Measurements from ENCODE around the gene RFTN1. TPM values are rescaled to one million over a fixed set of nuclear protein-coding genes. Genes with fewer than 3 reads are reported as not detected.

Gene RFTN1
- total and polyA plus RNA-seq, 2 donors from 2014 or later: 15.3 to 34.1 TPM

GRCh38 chr3:16520970-16521881 lies 7.7 kb upstream of the RFTN1 start:
- no peaks in the 10 kb centered on the region for H3K27me3 ChIP-seq (ENCODE audit: control insufficient read depth, insufficient read depth, low read length)
- no peak overlapping the region for H3K27ac ChIP-seq (ENCODE audit: low read depth in 2 of 2, low read length in 2 of 2)
- intact Hi-C loops (cut with DNase I): no loop called here
- H3K36me3 ChIP-seq (ENCODE audit: control insufficient read depth in 2 of 3, insufficient read depth in 3 of 3, low read length in 3 of 3): no peaks in the 10 kb centered on the region
- H3K9ac ChIP-seq (ENCODE audit: low read length in 3 of 3): no peak overlapping the region
- DNase-seq (peak in 1 of 5 donors; percentile 29), FAIRE-seq (no peak)
- H3K4me1 ChIP-seq (ENCODE audit: control insufficient read depth in 2 of 3, insufficient read depth in 2 of 3, low read depth in 1 of 3, low read length in 3 of 3): no peaks in the 10 kb centered on the region
- peaks cover 0 to 5% (median 0%) of the 10 kb centered on the region in 3 donors for H3K9me3 ChIP-seq (ENCODE audit: control insufficient read depth in 2 of 3, insufficient read depth in 1 of 3, low read length in 3 of 3)
- TF ChIP-seq CTCF (IDR thresholded peaks at IDR 0.05; ENCODE audit: borderline replicate concordance, extremely low read depth, insufficient read depth): no peak
- no peak overlapping the region for H3K4me3 ChIP-seq (ENCODE audit: low read length in 3 of 3)

- Histone ChIP-seq H3K9me3 (ENCODE audit: control insufficient read depth in 2 of 3, insufficient read depth in 1 of 3, low read length in 3 of 3) (peaks cover 0 to 5% (median 0%) of the 10 kb centered on the region in 3 donors), H3K27ac (ENCODE audit: low read depth in 2 of 2, low read length in 2 of 2) (no peak overlapping the region), H3K27me3 (ENCODE audit: control insufficient read depth, insufficient read depth, low read length) (no peaks in the 10 kb centered on the region), H3K4me3 (ENCODE audit: low read length in 3 of 3) (no peak overlapping the region), H3K9ac (ENCODE audit: low read length in 3 of 3) (no peak overlapping the region), H3K4me1 (ENCODE audit: control insufficient read depth in 2 of 3, insufficient read depth in 2 of 3, low read depth in 1 of 3, low read length in 3 of 3) (no peaks in the 10 kb centered on the region), H3K36me3 (ENCODE audit: control insufficient read depth in 2 of 3, insufficient read depth in 3 of 3, low read length in 3 of 3) (no peaks in the 10 kb centered on the region)
- FAIRE-seq: no peak
- no peak for TF ChIP-seq CTCF (IDR thresholded peaks at IDR 0.05; ENCODE audit: borderline replicate concordance, extremely low read depth, insufficient read depth)
- intact Hi-C loops (cut with DNase I): no loop called here
- no peak for DNase-seq
Observed at GRCh38 chr3:16520241-16520969, 6.9 kb upstream of the RFTN1 start.

- Histone ChIP-seq H3K27ac (ENCODE audit: low read depth in 2 of 2, low read length in 2 of 2) (no peak overlapping the region), H3K4me3 (ENCODE audit: low read length in 3 of 3) (no peak overlapping the region), H3K9me3 (ENCODE audit: control insufficient read depth in 2 of 3, insufficient read depth in 1 of 3, low read length in 3 of 3) (no peaks in the 10 kb centered on the region), H3K36me3 (ENCODE audit: control insufficient read depth in 2 of 3, insufficient read depth in 3 of 3, low read length in 3 of 3) (no peaks in the 10 kb centered on the region), H3K9ac (ENCODE audit: low read length in 3 of 3) (no peak overlapping the region), H3K4me1 (ENCODE audit: control insufficient read depth in 2 of 3, insufficient read depth in 2 of 3, low read depth in 1 of 3, low read length in 3 of 3) (peaks cover 0 to 5% (median 0%) of the 10 kb centered on the region in 3 donors), H3K27me3 (ENCODE audit: control insufficient read depth, insufficient read depth, low read length) (no peaks in the 10 kb centered on the region)
- intact Hi-C loops (cut with DNase I): no loop called here
- FAIRE-seq (peak; percentile 84), DNase-seq (peak in 4 of 5 donors; percentile 48 to 88 (median 68))
- peak; percentile 51 for TF ChIP-seq CTCF (IDR thresholded peaks at IDR 0.05; ENCODE audit: borderline replicate concordance, extremely low read depth, insufficient read depth)
Observed at GRCh38 chr3:16516695-16517481, 3.4 kb upstream of the RFTN1 start.
